Endometrium (tissue), 2 donors: ENCODE results near the gene PCDH15.

ENCODE experiments used
- FAIRE-seq: peaks from 2 replicates; lab custom pipeline; 2012; peaks lifted over from hg19 to GRCh38; lab: Jason Lieb, UNC
- donor health status: control.
- donor health status: control.

PCDH15 gene

DNA sequence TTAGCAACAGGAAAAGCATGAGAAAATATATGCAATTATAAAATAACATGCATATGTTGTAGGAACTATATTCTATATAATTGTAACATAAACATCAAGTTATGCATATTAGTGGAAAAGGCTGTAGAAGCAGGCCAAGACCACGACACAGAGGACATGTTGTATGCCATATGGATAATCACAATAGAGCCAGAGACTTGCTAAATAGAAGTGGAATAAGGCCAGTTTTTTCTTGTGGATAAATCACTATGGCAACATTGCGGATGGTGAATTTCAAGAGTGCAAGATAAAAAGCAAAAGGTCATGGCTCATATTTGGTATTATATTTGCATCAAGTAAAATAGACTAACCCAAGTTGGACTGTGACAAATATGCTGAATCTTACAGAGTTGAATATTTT, 93.0 kb downstream of the PCDH15 start:
- FAIRE-seq = no peak

- no peak for FAIRE-seq
Measured at GRCh38 chr10:54702583-54703485, 98.2 kb downstream of the PCDH15 start.

DNA sequence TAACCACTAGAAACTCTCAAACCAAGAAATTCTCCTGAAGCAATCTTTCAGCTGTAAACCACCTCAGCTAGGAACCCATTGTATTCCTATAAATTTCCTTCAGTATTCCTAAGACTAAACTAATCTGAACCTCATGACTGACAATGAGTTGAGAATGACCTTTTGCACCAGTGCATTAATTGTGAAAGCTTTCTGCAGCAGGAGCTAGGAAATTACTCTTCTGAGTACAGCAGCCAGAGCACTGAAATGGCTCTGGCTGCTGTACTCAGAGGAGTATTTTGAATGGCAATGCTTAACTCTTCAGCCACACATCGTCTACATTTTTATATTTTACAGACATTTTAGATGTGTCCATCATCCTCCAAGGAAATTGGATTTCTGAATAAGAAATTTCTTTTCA, 109.7 kb downstream of the PCDH15 start:
- FAIRE-seq = no peak

DNA sequence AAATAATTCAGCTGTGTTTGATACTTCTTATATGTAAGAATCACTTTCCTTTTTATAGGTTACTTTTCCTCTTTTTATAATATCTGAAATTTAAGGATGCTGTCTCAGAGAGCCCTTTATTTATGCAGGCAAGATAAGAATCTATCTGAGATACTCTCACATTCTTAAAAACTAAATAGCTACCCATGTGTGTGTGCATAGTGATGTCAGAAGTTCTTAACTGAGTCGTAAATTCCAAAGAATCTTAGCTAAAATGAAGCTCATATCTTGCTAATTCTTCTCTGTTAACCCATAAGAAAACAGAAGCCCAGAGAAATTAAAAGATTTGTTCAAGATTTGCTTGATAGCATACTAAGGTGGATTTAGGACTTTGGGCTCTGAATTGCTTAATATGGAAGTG, 118.5 kb downstream of the PCDH15 start:
- no peak for FAIRE-seq

- FAIRE-seq = no peak
Measured at GRCh38 chr10:54681136-54681535, 119.9 kb downstream of the PCDH15 start.

DNA sequence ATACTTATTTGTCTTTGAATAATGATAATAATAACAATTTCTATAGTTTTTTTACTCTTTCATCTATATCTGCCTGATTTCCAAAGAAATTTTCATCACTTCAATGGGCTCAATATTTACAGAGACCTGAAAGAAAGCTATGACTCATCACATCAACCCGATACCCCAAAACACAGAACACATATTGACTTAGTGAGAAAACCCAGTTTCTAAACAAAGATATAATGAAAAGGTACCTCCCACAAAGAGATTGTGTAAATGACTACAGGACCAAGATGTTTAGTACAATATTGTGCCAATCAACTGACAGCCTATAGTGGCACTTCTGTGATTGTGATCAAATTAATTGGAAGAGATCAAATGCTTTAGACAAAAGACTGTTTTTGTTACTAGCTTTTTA, 133.9 kb downstream of the PCDH15 start:
- FAIRE-seq = no peak

GRCh38 chr10:54666192-54666591, 134.8 kb downstream of the PCDH15 start:
- FAIRE-seq = no peak

GRCh38 chr10:54665095-54665494, 135.9 kb downstream of the PCDH15 start:
- no peak for FAIRE-seq

DNA sequence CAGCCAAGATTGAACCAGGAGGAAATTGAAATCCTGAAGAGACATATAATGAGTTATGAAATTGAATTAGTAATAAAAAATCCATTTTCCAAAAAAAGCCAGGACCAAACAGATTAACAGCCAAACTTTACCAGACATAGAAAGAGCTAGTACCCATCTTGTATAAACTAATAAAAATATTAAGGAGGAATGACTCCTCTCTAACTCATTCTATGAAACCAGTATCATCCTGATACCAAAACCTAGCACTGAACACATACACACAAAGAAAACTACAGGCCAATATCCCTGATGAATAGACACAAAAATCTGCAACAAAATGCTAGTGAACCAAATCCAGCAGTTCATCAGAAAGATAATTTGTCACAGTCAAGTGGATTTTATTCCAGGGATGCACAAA, 140.6 kb downstream of the PCDH15 start:
- no peak for FAIRE-seq

DNA sequence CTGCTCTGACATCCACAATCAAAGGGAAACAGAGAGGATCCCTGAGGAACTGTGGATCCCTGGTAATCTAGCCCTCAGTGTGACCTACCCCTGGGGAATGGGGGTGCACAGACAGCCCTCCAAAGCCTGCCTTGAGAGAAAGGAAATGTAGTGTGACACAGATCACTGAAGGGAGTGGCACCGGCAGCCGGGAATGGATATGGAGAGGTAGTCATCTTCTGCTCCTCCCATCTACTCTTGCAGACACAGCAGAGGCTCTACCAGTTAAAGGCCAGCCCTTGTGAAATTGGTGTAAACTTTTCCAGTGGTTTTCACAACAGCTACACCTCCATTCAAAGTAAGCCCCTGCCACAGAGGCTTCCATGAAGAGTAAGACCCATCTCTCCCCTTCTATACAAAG, 144.4 kb downstream of the PCDH15 start:
- FAIRE-seq = no peak

DNA sequence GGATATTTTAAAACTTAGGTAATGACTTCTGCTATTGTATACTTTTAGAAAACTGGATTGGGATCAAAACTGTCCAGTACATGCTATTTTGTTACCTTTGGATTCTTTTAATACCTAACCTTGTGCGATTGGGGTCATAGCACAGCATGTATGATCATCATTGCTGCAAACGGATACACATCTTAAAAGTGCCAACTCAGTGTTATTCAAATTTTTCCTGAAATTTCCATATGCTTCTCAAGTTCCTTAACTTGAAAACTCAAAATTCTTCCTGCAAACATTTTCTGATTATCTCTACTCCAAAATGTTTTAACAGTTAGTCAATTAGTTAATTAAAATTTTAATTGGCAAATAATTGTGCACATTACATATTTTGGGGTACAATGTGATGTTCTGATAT, 147.5 kb downstream of the PCDH15 start:
- FAIRE-seq = no peak

GRCh38 chr10:54650547-54650946, 150.5 kb downstream of the PCDH15 start:
- FAIRE-seq = no peak

DNA sequence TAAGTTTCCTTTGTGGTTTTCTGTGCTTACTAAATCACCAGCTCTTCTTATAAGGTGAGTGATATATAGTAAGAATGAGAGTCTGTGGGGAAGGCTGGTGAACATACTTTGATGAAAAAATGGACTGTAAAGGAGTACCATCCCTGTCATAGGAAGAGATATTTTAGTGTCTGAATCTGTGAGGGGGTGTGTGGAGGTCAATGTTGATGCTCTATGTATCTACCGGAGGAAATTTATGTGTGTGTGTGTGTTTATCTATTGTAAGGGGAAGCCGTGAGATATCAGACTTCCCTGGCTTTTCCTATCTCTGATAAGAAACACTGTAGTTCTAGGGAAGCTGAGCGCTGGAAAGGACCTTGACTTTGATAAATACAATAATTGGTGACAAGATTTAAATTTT, 179.0 kb downstream of the PCDH15 start:
- FAIRE-seq = no peak

DNA sequence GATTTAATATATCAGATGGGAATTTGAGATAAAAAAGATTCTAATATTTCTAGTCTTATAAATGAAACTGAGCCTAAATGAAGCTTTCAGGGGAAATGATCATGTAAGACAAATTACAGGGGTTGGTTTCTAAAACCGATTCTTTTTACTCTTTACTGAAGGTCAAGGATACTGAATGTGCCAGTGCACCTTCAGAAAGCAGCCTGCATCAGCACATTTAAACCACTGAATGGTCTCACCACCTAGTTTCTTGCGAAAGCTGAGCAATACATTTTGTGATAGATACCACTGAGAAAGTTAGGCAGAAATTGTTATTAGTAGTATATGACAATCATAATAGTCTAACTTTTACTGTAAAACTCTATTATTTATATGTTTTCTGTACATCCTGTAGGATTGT, 180.7 kb downstream of the PCDH15 start:
- no peak for FAIRE-seq

- FAIRE-seq = no peak
Measured at GRCh38 chr10:54614072-54614471, 187.0 kb downstream of the PCDH15 start.

DNA sequence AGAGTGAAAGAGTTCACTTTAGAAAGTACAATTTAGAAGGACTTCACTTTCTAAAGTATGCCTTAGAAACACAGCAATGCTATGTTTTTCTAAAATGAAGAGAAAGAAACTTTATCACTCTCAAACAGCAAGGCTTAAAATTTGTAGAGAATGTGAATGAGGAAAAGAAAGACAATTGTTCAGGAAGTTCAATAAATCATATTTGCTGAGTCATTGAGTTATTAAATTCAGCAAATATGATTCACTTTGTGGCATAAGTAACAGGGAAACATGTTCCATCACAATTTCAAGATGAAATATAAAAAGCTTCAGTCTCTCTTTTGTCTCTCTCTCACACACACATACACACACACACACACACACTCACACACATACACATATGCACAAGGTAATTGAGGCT, 187.9 kb downstream of the PCDH15 start:
- FAIRE-seq = no peak

DNA sequence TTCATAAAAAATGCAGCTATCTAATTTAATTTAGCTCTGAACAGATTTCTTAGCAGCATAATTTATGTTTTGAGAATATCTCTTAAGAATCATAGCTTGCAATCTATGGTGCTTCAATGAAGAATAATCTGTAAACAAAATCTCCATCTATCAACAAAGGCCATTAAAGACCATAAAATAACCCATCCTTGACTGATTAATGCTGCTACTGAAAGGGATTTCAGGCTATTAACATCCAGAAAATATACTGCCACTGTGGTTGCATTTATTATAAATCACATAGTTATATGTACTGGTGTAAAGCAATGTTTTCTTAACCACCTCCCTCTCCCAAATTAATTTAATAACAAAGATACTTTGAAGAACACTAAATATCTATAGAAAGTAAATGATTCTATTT, 191.6 kb downstream of the PCDH15 start:
- no peak for FAIRE-seq

DNA sequence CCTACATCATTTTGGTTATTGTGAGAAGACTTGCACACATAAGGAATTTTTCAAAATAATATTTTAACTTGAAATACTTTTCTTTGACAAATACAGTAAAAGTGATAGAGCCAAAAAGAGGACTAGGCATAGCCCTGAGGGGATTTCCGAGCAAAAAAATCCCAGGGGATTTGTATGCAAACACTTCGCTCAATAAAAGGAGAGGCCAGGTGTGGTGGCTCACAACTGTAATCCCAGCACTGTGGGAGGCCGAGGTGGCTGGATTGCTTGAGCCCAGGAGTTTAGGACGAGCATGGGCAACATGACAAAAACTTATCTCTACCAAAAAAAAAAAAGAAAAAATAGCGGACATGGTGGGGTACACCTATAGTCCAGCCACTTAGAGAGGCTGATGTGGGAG, 193.0 kb downstream of the PCDH15 start:
- FAIRE-seq = no peak

DNA sequence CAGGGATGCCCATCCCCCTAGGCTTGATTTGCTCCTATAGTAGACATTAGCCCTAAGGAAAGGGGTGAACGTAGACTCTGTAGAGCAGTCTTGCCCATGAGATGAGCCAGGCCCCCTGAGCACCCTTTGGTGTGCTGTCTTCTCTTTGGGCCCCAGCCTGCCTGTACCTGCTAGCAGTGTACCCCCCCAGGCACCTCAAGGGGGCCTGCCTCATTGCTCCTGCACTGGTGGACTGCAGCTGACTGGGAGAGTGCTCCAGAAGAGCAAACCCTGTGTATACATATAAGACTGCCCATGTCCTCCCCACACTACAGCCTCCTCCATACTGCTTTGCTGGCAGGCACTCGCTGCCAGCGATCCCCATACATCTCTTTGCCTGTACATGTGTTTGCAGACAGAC, 206.7 kb downstream of the PCDH15 start:
- no peak for FAIRE-seq

- no peak for FAIRE-seq
Measured at GRCh38 chr10:54587971-54588370, 213.1 kb downstream of the PCDH15 start.

- FAIRE-seq = no peak
Measured at GRCh38 chr10:54585572-54585971, 215.5 kb downstream of the PCDH15 start.

DNA sequence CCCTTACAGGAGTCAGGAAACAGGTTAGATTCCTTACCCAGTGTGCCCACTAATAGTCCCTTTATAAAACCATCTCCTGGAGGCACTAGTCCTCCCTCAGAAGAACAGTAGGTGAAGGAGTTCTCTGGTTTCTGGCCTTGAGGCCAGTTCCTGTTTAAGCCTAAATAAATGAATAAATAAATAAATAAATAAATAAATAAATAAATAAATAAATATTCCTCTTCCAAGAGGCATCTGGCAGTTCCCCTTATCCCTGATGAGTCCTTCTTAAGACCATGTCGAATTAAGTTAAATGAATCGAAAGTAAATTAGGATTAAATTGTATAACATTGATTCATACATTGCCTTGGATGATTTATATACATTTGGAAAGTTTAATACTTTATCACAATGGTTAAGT, 223.3 kb downstream of the PCDH15 start:
- no peak for FAIRE-seq

DNA sequence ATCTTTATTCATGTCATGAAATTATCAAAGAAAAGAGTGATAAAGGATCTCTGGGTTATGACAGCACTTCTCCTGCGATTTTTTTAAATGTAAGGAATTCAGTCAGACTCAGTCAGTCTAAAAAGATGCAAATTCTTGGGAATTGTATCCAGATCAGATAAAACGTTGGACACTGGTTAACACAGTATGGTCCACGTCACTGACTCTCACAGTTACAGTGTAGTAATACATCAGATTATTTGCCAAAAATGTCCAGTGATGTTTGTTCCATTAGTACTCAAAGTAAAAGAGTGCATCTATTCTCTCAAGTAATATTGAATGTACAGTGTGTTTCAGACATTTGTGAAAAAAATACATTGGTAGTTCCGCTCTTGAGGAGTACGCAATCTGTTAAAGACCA, 224.5 kb downstream of the PCDH15 start:
- no peak for FAIRE-seq

GRCh38 chr10:54559498-54559897, 241.5 kb downstream of the PCDH15 start:
- no peak for FAIRE-seq
